IPS DF 19.7 (cell line): ENCODE data around the gene EFCAB12.
A peak's percentile ranks its signal among the peaks of the same experiment; 100 is the strongest.

Source experiments
- DNase-seq: peaks from one replicate; pipeline ENCODE4 v3.0.0-alpha.2; 2013; ENCODE audit warnings: low read depth, low spot score

EFCAB12 gene

DNA sequence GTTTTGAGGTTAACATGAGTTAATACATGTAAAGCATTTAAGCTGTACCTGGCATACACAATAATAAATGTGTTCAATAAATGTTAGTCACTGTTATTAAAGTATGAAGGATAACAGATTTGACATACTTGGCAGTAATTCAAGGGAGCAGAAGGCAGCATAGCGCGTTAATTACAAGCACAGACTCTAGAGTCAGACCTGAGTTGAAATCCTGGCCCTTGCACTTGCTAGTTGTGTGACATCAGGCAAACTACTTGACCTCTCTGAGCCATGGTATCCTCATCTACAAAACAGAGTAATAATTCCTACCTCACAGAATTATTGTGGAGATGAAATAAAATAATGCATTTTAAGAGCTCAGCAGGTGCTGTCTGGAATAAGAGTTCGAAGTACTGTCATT lies 17.0 kb upstream of the EFCAB12 start:
- no peak for DNase-seq

DNA sequence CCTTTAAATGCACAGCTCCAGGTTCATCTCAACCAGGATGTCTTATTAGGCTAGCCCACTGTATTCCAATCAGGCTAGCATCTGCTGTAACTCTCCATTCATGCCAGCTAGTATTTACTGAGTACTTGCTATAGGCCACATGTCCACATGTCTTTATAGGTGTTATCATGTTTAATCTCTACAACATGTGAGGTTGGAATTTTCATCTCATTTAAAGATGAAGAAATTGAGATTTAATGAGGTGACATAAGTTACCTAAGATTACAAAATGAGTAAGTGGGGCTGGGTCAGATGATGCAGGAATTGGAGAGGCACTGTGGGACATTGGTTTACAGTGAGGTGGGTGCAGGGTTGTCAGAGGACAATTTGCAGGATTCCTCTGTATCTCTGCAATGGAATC lies 14.5 kb upstream of the EFCAB12 start:
- DNase-seq: no peak

DNA sequence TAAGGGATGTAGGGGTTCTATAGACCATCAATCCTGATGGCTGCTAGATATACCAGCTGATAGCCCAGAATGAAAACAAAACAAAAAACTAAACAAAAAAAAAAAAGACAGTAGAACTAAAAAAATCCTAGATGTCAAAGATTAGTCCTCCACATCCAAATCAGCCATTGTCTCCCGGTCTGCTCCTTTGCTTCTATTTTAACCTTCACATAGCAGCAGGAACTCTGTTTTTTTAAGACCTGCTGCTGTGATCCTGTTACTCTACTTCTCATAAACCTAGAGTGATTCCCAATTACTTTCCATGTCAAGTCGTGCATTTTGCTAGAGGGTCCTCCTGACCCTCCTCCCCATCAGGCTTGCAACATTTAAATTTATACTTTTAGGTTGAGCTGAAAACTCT lies 14.1 kb upstream of the EFCAB12 start:
- no peak for DNase-seq

DNA sequence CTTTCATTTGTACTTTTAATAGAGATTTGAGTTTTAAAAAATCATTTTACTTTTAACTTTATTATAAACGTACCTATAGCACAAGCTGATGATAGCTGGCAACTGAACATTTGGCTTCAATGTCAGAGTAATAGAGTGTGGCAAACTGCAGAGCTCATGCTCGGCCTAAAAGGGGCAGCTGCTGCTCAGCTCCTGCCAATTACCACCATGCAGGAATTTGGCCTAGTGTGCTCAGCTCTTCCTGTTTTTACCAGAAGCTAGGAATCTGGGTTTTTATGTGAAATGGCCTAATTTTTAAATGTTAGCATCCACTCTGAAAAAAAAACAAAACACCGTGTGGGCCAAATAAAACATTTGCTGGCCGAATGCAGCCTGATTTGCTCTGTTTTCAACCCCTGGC lies 13.3 kb upstream of the EFCAB12 start:
- DNase-seq: no peak

DNA sequence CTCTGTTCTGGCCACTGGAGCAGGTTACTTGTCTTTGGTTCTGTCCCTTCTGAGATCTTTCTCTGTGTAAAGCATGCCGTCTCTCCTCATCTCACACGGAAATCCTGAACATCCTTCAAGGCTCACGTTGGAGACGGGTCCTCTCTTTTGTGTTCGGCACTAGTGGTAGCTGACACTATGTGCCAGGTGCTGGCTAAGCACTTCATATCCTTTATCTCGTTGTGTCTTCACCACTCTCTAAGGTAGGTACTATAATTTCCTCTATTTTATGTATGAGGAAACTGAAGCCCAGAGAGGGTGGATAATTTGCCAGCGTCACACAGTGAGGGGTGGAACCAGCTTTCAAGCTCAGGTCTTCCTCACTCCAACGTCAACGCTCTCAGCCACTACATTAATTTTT lies 12.8 kb upstream of the EFCAB12 start:
- DNase-seq: no peak

DNA sequence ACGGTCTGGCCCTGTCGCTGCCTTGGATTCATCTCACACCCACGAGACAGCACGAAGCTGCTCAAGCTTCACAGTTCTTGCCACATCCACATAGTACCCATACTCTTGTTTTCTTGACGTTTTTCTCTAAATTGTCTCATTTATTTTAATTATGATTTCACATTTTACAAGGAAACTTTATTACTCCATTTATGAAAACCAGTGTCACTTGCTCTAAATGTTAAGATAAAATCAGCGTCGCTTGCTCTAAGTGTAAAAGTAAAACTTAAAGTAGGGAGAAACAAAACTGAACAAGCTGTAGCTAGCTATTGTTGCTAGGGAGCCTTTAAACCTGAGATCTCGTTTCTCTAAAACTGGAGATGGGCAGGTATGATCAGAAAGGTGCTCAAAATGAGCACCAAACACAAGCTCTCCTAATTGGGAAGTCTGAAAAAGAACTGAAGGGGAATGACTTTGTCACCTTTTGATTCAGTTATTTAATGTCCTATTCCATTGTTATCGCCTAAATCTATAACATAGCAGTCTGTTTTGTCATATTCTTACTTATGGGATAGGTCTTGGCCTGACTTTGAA lies 12.3 kb upstream of the EFCAB12 start:
- no peak for DNase-seq

DNA sequence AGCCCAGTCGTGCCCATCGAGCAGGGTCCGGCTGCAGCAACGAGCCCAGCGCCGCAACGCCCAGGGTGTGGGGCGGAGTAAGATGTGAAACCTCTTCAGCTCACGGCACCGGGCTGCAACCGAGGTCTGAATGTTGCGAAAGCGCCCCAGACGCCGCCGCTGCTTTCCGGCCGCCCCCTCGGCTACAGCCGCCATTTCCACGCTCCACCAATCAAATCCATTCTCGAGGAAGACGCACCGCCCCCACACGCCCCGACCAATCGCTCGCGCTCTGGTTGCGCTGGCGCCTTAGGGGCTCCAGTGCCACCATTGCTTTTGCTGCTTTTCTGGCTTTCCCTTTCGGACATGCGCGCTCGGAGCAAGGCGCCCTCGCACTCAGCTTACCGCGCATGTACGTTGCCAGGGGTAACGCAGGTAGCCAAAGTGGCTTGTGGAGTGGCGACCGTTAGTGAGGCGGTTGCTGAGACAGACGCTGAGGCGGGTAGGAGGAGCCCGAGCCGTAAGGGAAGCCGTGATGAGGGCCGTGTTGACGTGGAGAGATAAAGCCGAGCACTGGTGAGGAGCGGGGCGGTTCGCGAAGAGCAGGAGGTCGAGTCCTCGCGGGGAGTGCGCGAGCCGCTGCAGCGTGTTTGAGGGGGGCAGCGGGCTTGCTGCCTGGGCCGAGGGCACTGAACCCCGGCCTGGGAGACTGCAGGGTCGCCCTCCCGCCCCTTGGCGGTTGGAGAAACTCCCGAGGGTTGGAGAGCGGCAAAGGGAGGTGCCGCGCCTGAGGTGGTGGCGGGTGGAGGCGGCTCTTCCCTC lies 11.6 kb upstream of the EFCAB12 start, which contains the start of the genes IFT122 and MBD4:
Gene IFT122 (plus strand): TSS at position 408 of the 801 bp plus-strand sequence. CDS start 107 bp downstream, at position 515.
Gene MBD4 (minus strand): TSS at position 132 of the 801 bp plus-strand sequence. CDS start 115 bp downstream, at position 17.
- DNase-seq: peak; percentile 97

DNA sequence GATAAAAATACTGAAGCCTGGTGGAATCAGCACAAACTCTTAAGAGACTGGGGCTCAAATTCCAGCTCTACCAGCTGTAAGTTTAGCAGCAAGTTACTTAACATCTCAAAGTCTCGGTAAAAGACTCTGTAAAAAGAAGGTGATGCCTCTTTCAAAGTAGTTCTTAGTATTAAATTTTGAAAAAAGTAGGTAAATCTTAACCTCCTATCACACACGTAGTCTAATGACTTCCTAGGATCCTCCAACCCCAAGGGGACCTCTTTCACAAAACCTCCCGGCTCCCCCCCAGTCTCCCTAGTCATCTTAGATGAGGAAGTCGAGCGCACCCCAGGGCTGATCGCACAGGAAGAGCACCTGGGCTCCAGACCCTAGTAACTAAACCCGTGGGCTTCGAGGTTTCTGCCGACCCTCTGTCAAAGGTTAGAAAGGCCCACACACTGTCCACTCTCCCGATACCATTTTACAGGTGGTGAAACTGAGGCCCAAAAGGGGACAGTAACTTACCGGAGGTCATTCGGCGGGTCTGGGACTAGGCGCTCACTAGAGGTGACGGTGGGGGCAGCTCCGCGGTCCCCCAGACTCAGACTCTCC lies 10.9 kb upstream of the EFCAB12 start:
- no peak for DNase-seq

DNA sequence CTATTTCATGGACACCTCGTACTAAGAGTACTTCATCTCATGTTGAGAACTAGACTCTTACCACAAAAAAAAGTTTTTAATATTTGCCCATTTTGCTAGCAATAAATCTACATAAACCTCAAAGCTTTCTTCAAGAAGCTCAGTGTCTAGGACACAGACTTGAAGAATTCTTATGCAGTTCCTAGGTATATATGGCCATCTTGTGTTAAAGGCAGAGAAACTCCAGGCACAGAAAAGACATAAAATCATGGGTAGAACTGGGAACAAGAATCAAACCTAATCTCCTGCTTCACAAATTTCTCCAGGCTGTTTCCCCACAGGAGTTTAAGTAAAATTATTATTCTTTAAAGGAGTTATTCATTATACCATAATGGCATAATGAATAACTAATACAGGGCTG lies 6.9 kb upstream of the EFCAB12 start:
- DNase-seq: no peak

DNA sequence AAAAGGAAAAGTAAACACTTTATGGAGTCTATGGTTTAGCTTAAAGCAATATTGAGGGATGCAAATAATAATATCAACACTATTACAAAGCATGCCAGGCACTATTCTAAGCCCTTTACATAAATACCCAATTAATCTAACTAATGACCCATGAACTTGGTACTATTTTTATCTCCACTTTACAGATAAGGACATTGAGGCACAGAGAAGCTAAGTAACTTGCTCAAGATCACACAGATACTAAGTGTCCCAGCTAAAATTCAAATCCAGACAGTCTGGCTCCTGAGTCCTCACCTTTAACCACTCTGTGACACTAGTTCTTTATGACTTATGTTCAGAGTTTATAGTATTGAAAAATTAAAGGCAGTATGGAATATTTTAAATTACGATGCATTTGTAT lies 5.7 kb upstream of the EFCAB12 start:
- DNase-seq: no peak

DNA sequence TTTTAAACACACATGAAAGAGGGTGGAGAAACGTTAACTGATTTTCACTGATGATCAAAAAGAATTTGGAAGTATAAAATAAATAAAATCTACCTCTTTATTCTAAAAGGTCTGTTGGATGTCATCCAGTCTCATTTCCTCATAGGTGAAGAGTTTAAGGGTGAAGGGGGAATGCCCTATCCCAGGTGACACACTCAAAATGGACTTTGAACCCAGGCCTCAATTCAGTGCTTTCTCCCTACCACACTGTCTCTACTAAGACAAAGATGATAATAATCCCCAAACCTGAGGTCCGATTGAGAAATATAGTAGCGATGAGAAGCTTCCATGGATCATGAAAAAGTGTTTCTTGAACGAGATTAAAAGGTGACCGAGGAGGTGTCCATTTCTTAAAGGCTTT lies 5.1 kb upstream of the EFCAB12 start:
- no peak for DNase-seq

DNA sequence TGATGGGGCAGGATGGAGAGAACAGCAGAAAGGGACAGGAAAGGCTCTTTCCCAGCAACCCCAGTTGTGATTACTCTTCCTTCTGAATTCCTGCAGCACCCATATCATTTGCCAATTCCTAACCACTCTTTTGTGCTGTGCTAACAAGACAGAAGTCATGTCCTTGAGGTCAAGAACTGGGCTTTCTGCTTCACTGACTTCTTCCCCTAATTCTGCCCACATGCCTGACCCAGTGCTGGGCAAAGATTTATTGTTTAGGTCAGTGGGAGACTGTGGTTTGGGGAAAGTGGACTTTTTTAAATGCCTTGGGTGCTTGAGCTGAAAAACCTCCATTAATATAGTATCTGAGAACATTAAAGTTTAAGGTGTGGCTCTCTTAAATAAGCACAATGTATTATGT lies 4.2 kb upstream of the EFCAB12 start:
- DNase-seq: no peak

DNA sequence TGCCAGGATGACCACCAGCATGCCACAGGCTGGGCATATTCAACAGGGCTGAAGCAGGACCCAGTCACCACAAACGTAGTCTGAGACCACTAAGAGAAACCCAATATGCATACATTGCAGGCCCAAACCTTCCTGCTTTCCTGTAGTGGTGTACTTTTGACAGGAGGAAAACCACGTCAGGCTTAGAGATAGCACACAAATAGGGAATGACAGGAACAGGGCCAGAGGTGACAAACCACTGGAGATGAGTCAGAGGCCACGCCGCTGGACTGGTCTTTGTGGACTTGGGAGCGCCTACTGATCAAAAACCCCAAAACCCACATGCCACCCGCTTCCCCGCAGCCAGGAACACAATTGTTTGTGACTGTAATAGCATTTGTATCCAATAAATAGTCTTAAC lies 3.6 kb upstream of the EFCAB12 start:
- no peak for DNase-seq

DNA sequence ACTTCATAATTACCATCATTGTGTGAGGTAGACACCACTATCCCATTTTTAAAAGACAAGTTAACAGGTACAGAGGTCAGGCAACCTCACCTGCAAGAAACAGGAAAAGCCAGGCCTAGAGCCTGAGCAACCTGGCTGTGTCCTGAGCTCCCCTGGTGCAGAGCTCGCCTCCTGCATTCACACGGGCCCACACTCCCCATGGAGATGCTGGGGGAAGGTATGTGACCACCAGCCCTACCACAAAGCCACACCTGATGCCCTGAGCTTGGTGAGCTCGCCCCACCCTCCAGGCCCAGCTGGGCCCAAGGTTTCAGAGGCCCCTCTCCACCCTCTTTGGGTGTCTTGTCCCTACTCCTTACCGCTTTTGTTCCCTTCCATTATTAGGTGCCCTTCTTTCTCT lies 1.2 kb upstream of the EFCAB12 start:
- DNase-seq: no peak

DNA sequence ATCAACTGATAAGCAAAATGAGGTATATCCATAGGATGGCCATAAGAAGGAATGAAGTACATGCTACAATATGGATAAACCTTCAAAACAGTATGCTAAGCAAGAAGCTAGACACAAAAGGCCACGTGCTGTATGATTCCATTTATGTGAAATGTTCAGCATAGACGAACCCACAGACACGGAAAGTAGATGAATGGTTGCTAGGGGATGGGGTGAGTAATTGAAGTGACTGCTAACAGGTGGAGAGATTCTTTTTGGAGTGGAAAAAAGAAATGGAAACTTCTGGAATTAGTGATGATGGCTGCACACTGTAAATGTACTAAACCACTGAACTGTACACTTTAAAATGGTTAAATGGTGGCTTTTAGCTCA lies 630 bp upstream of the EFCAB12 start:
- DNase-seq: no peak

DNA sequence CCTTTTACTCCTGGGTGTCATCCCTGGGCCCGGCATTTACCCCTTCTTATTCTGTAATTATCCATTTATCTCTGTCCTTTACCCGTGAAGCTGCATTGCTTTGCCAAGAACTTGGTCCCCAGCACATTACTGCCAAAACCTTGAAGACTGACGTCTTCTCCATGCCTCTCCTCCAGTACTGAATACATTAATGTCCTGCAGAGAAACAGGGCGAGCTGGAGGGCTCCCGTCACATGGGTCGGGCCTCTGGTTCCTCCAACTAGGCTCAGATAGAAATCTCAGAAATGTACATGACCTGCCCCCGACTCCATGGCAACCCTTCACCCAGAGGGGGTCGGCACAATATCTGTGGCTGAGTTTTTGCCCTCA lies 445 bp downstream of the EFCAB12 start:
- DNase-seq: no peak

DNA sequence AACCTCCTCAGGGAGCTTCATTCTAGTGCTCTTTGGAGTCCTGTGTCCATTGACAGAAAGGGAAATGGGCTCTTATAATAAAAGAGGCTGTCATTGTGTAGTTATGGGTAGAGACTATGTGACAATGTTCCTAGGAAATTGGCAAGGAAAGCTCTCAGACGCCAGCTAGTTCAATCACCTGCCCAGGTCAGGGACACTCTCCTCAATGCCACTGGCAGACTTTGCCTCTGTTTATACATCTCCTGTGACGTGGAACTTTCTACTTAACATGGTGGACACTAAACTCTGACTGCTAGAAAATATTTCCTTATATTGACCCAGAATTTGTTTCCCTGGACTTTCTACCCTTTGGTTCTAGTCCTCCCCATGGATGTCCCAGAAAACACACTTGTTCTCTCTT lies 2.8 kb downstream of the EFCAB12 start:
- no peak for DNase-seq

DNA sequence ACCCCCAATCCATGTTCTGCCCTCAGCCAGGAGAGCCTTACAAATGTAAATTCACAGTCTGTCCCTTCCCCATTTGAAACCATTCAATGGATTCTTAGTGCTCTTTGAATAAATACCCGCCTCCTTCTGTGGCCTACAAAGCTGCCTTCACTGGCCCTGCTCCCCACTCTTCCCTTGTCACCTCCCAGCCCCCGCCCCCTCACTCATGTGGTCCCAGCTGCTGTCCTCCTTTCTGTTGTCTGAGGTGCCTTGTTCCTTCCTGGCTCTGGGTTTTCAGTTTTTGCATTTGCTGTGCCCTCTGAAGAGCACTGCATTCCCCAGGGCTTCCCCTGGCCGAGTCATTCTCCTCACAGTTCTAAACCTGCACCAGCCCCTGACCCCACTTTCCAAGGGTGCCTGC lies 3.2 kb downstream of the EFCAB12 start:
- no peak for DNase-seq

DNA sequence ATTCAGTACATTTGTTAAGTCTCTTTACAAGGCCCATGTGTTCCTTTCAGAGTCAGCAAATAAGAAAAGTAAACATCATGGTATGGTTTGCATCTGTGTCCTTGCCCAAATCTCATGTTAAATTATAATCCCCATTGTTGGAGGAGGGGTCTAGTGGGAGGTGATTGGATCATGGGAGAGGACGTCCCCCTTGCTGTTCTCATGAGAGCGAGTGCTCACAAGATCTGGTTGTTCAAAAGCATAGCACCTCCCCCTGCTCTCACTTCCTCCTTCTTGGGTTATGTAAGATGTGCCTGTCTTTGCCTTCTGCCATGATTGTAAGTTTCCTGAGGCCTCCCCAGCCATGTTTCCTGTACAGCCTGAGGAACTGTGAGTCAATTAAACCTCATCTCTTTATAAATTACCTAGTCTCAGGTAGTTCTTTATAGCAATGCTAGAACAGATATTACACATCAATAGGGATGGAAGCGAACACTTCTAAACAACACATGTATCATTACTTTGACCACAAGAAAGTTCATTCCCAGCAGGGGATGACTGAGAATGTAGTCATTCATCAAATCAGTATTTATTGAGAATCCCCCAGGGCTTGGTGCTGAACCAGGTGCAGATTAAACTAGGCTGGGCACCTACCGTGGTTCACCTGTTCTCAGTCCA lies 4.1 kb downstream of the EFCAB12 start:
- no peak for DNase-seq

DNA sequence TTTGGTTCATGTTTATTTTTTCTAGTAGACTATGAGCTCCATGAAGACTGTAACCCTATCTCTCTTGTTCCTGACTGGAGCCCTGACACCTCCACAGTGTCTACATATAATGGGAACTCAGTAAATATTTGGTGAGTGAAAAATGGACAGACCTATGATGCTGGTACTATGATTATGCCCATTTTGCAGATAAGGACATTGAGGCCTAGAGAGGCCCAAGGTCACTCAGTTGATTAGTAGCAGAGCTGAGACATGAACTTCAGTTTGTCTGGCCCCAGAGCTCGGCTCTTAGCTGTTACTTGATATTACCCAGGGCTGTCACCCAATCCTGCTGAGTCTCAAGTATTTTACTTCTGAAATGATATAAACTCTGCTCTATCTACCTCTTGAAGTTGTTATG lies 5.5 kb downstream of the EFCAB12 start:
- no peak for DNase-seq

DNA sequence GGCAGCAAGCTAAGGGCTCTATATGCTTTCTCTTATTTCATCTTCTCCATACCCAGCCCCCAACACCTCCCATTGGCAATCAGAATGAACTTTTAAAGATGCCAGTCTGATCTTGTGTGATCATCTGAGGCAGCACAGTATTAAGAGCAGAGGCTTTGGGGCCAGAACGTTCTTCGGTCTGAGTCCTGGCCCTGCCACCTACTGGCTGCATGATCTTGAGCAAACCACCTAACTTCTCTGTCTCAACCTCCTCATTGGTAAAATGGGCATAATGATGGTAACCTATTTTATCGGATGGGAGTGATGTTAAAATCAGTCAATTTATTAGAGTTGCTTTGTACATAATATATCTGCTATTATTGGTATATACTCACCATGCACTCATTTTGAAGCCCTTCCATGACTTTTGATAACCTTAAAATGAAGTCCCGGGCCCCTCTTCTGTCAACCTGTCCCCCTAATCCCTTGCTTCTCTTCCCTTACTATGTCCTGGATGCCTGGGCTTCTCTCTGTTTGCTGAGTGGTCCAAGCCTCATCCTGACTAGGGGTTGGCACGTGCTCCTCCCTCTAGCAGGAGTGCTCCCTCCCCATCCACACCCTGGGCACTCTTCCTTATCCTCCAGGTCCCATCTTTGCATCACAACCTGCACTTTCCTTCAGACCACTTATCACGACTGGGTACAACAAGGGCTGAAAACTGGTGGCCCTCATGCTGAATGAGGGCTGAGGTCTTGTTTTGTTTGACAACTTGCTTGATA lies 6.3 kb downstream of the EFCAB12 start:
- DNase-seq: no peak
